Endometrium (tissue), 2 donors: ENCODE measurements around the gene RHOG.

ENCODE experiments used
- FAIRE-seq: peaks from 2 replicates; lab custom pipeline; 2012; peaks lifted over from hg19 to GRCh38; lab: Jason Lieb, UNC
- donor health status: control.
- donor health status: control.

Gene RHOG

GRCh38 chr11:3859373-3859881, 18.7 kb upstream of the RHOG start:
- no peak for FAIRE-seq

GRCh38 chr11:3857628-3858027, 16.9 kb upstream of the RHOG start:
- no peak for FAIRE-seq

DNA sequence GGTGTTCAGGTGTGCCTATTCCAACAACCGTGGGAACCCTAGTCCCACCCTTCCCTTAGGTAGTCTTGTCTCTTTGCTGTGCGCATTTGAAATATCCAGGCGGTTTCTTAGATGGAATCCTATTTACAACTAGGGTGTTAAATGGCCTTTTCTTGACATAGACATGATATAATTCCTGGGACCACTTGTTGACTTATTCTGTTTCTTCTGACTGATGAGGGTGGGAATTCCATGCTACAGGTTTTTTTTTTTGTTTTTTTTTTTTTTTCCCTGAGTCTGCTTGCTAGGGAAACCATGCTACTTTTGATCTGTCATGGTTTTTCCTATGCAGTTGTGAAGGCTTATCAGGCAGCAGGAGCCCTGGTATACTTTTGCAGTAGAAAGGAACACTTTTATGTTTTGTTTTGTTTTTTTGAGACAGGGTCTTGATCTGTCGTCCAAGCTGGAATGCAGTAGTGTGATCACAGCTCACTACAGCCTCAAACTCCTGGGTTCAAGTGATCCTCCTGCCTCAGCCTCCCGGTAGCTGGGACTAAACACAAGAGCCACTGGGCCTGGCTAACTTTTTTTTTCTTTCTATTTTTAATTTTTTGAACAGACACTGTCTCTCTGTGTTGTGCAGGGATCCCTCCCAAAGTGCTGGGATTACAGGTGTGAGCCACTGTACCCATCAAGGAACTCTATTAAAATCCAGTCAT, 16.2 kb upstream of the RHOG start:
- no peak for FAIRE-seq

DNA sequence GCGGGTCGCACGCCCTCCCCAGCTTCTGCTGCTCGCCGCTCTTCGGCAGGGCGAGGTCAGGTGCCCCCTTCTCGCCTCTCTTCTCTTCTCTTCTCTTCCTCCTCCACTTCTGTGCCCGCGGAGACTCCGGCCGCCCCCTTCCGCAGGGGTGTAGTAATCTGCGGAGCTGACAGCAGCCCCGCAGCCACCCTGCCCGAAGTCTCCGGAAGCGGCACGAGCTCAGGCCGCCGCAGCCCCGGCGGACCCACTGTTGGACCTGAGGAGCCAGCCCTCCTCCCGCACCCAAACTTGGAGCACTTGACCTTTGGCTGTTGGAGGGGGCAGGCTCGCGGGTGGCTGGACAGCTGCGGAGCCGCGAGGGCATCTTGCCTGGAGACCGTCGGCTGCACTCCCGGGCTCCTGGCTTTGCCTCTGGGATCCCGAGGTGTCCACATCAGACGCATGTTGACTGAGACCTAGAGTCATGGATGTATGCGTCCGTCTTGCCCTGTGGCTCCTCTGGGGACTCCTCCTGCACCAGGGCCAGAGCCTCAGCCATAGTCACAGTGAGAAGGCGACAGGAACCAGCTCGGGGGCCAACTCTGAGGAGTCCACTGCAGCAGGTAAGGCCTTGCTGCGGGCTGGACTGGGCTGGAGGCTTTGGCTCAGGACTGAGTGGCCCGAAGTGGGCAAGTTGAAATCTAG, 15.2 kb upstream of the RHOG start:
- no peak for FAIRE-seq

GRCh38 chr11:3854977-3855807, 14.4 kb upstream of the RHOG start, which contains the start of gene STIM1:
Gene STIM1, plus strand, starts transcription at chr11:3855664. Its CDS starts 607 bp downstream, at chr11:3856271.
- FAIRE-seq = peak; percentile 76

GRCh38 chr11:3854660-3854976, 13.9 kb upstream of the RHOG start:
- FAIRE-seq = no peak

DNA sequence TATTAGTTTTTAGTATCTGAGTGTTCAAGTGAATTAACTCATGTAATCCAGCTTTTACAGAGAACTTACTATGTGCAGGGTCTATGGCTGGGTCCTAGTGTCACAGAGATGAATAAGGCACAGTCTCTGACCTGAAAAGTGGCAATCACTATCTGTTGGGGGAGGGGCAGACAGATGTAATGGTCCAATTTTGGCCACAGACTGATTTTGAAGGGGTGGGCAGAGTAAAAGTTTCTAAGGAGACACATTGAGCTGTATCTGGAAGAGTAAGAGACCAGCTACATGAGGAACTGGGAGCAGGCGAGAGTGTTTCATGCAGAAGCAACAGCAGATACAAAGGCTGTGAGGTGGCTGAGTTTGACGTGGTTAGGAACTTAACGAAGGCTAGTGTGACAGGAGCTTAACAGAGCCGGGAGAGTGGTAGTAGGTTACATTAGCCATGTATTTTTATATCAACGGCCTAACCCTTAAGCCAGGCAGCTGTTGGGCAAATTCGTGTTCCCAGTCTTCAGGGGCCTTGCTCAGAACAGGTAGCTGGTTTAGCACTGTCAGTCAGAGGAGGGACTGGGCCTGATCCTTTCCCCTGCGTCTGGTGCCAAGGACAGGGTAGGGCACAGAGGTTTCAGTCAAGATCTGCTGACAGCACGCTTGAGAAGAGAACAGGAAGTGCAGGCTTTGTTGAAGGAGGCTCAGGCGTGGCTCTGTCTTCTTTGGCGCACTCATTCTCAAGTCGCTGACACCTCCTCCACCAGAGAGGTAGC, 13.3 kb upstream of the RHOG start:
- no peak for FAIRE-seq

DNA sequence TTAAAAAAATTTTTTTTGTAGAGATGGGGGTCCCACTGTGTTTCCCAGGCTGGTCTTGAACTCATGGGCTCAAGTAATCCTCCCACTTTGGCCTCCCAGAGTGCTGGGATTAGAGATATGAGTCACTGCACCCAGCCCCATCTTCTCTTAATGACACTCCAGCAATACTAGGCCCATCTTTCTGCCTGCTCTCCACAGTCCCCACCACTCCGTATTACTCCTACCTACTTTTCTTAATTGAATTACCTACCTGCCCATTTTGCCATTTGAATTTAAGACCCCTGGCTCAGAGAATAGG, 12.7 kb upstream of the RHOG start:
- no peak for FAIRE-seq

- peak; percentile 82 for FAIRE-seq
Observed at GRCh38 chr11:3849297-3849874, 8.6 kb upstream of the RHOG start.

- FAIRE-seq = no peak
Observed at GRCh38 chr11:3845670-3846069, 4.9 kb upstream of the RHOG start.

GRCh38 chr11:3845246-3845645, 4.5 kb upstream of the RHOG start:
- no peak for FAIRE-seq

DNA sequence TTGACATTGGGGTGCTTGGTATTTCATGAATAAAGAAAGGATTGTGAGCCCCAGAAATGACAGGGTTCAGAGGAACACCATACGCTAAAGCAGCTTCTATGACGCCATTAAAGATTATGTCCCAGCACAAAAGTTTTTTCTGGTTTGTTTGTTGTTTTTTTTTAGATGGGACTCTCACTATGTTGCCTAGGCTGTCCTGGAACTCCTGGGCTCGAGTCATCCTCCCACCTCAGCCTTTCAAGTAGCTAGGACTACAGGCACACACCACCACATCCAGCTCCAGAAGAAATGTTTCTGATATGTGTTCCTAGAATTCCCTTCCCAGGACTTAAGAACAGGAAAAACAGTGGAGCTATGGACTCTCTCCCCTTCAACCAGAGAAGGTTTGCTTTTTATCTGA, 2.6 kb upstream of the RHOG start:
- no peak for FAIRE-seq

GRCh38 chr11:3841426-3842350, 929 bp upstream of the RHOG start:
- no peak for FAIRE-seq

- no peak for FAIRE-seq
Observed at GRCh38 chr11:3840004-3840869, 522 bp downstream of the RHOG start.

DNA sequence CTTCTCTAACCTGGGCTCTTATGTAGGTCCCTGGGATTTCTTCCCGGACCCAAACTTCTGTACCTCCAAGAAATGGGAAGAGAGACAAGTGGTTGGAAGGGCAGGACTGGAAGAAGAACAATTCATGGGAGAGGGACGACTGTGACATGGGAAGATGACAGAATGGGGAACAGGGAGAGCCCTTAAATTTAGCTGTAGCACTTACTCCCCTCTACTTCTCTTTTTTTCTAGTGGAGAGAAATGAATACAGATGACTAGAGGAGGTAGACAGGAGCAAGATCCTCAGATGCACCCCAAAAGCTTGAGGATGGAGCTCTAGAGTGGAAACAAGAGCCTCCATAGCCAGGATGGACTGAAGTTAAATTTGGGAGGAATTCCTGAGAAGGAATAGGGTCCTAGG, 2.3 kb downstream of the RHOG start:
- no peak for FAIRE-seq

GRCh38 chr11:3837793-3838192, 3.0 kb downstream of the RHOG start:
- no peak for FAIRE-seq

DNA sequence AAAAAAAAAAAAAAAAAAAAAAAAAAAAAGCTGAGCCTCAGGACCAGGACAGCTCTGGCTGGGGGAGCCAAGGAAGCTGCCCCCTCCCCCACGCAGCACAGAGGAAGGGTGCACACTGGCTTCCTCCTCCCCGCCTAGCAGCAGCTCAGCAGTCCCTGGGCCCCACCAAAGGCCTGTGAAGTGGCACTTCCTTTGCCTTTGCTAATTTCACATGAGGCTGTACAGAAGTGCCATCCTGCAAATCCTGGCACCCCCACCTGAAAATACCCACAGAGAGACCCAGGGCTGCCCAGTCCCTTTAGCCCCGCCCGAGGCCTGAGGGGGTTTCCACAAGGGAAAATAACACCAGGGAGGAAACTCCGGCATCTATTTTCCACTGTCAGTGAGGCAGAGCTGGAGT, 3.9 kb downstream of the RHOG start:
- FAIRE-seq = no peak

GRCh38 chr11:3835751-3836150, 5.0 kb downstream of the RHOG start:
- no peak for FAIRE-seq

DNA sequence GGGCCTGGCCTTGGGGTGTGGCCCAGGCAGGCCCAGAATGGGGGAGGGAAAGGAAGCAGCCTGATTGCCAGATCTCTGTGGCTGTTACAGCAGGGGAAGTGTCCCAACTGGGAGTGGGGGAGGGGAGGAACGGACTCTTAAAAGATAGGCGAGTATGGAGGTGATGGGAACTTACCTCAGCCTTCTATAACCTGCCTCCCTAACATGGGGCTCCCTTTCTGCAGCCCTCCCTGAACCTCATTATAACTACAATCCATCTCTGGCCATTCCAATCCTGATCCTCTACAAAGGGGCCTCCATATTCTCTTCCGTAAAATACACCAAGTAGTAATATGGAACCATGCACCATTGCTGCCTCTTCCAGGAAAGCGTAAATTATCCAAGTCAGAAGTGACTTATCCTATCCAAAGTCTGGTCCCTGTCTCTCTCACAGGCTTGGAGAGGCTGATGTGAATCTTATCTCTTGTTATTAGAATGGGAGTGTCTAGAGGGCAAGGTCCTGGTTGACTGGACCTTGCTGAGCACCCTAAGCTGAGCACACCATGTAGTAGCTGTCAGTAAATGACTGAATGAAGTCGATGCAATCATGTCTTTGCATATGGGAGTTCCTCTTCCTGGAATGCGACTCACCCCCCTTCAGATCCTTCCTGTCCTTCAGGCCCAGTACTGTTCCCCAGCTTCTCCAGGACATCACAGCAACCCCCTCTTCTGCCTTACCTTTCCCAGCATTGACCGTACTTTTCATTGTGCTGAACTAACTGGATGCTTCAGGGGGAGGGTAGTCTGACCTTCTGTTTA, 5.9 kb downstream of the RHOG start:
- FAIRE-seq = no peak
